Measurements from ENCODE around the gene FBXO38.

The FBXO38 gene

DNA sequence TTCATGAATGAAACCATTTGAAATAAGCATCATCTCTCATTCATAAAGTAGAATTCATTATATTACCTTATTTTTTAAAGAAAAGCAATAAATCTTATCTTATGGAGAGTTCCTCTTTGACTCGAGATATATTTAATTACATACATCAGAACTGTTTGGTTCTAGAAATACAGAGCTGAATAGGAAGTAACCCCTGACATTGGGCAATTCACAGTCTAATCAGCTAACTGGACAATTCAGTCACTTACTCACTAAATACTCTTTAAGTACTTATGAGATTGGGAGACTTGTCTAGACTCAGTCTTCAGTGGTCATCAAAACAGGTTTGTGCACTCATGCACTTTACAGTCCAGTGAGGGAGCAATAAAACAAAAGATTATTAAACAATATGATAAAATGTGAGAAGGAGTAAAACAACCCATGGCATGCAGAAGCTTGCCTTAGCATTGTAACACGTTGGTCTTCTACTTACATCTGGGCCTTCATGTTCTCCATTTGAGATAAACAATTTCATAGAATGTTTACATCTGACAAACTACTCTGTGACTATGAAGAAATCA lies 11.5 kb upstream of the FBXO38 start:
- no peak for DNase-seq (ENCODE audit: low spot score)
- Histone ChIP-seq H2BK15ac (ENCODE audit: low read length) (no peak overlapping the region), H2BK12ac (ENCODE audit: low read length) (no peak overlapping the region), H3K4me1 (ENCODE audit: control insufficient read depth in 2 of 2, insufficient read depth in 1 of 2, low read depth in 1 of 2, low read length in 2 of 2) (no peaks in the 10 kb centered on the region), H3K18ac (ENCODE audit: low read length) (no peak overlapping the region), H3K27me3 (ENCODE audit: control insufficient read depth in 3 of 3, insufficient read depth in 3 of 3, low read depth in 1 of 3, low read length in 3 of 3) (no peaks in the 10 kb centered on the region), H2BK5ac (ENCODE audit: low read length) (no peak overlapping the region), H2AFZ (ENCODE audit: low read length) (no peak overlapping the region), H4K8ac (ENCODE audit: low read depth, low read length) (no peak overlapping the region), H2BK120ac (ENCODE audit: low read depth, low read length) (no peak overlapping the region), H3K23ac (ENCODE audit: low read depth, low read length, poor library complexity) (no peak overlapping the region), H3K4ac (ENCODE audit: low read length) (no peak overlapping the region), H3K9me3 (replicated peaks in 1 of 2; ENCODE audit: control insufficient read depth in 2 of 2, insufficient read depth in 1 of 2, low read depth in 1 of 2, low read length in 2 of 2) (peaks cover 3 to 4% of the 10 kb centered on the region in 2 donors), H4K91ac (ENCODE audit: low read depth, low read length, poor library complexity) (no peak overlapping the region), H2AK5ac (ENCODE audit: low read depth, low read length) (no peak overlapping the region), H3K9ac (ENCODE audit: low read depth, low read length, poor library complexity) (no peak overlapping the region), H3K36me3 (replicated peaks in 1 of 2; ENCODE audit: control insufficient read depth in 2 of 2, insufficient read depth in 2 of 2, low read length in 2 of 2) (peaks cover 0 to 2% of the 10 kb centered on the region in 2 donors), H3K4me3 (ENCODE audit: low read length in 2 of 2) (no peak overlapping the region), H3K14ac (ENCODE audit: low read length) (no peak overlapping the region), H3K79me1 (ENCODE audit: low read depth, low read length) (no peaks in the 10 kb centered on the region), H3K27ac (replicated peaks; ENCODE audit: low read length) (no peak overlapping the region), H3K4me2 (ENCODE audit: insufficient read depth, low read length, poor library complexity, severe bottlenecking) (no peak overlapping the region)
- WGBS, 2 donors (ENCODE audit: extremely low coverage in 2 of 2, insufficient read length in 2 of 2, insufficient replicate concordance in 1 of 2) = no CpG with 5 or more reads among the region's 2 CpGs

DNA sequence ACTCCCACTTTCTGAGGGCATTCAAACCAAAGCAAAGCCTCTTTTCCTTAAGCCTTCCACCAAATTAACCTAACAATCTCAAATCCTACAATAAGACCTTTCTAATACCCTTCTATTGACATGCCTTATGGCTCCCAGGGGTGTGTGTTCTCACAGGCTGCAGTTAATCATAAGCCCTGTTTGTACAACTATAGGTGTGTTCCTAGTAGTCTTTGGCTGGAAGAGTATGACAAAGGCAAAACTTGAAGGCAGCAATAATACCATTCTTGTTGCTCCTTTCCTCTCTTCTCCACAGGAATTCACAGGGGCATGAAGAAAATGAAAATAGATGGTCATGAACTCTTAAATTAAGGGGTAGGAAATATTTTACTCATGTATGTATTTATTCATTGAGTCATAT lies 10.9 kb upstream of the FBXO38 start:
- no peak overlapping the region for H4K91ac ChIP-seq (ENCODE audit: low read depth, low read length, poor library complexity)
- H3K4me2 ChIP-seq (ENCODE audit: insufficient read depth, low read length, poor library complexity, severe bottlenecking) = no peak overlapping the region
- no peak overlapping the region for H2BK15ac ChIP-seq (ENCODE audit: low read length)
- H3K9ac ChIP-seq (ENCODE audit: low read depth, low read length, poor library complexity) = no peak overlapping the region
- H3K4me1 ChIP-seq (ENCODE audit: control insufficient read depth in 2 of 2, insufficient read depth in 1 of 2, low read depth in 1 of 2, low read length in 2 of 2) = no peaks in the 10 kb centered on the region
- no peak overlapping the region for H3K14ac ChIP-seq (ENCODE audit: low read length)
- no peak for DNase-seq (ENCODE audit: low spot score)
- no peak overlapping the region for H3K23ac ChIP-seq (ENCODE audit: low read depth, low read length, poor library complexity)
- H2BK12ac ChIP-seq (ENCODE audit: low read length) = no peak overlapping the region
- no peak overlapping the region for H2AFZ ChIP-seq (ENCODE audit: low read length)
- no peak overlapping the region for H3K4me3 ChIP-seq (ENCODE audit: low read length in 2 of 2)
- H2BK5ac ChIP-seq (ENCODE audit: low read length) = no peak overlapping the region
- no peak overlapping the region for H3K27ac ChIP-seq (replicated peaks; ENCODE audit: low read length)
- peaks cover 3 to 4% of the 10 kb centered on the region in 2 donors for H3K9me3 ChIP-seq (replicated peaks in 1 of 2; ENCODE audit: control insufficient read depth in 2 of 2, insufficient read depth in 1 of 2, low read depth in 1 of 2, low read length in 2 of 2)
- H3K79me1 ChIP-seq (ENCODE audit: low read depth, low read length) = no peaks in the 10 kb centered on the region
- H3K4ac ChIP-seq (ENCODE audit: low read length) = no peak overlapping the region
- H3K27me3 ChIP-seq (ENCODE audit: control insufficient read depth in 3 of 3, insufficient read depth in 3 of 3, low read depth in 1 of 3, low read length in 3 of 3) = no peaks in the 10 kb centered on the region
- no peak overlapping the region for H3K18ac ChIP-seq (ENCODE audit: low read length)
- H4K8ac ChIP-seq (ENCODE audit: low read depth, low read length) = no peak overlapping the region
- peaks cover 0 to 4% of the 10 kb centered on the region in 2 donors for H3K36me3 ChIP-seq (replicated peaks in 1 of 2; ENCODE audit: control insufficient read depth in 2 of 2, insufficient read depth in 2 of 2, low read length in 2 of 2)
- H2AK5ac ChIP-seq (ENCODE audit: low read depth, low read length) = no peak overlapping the region
- H2BK120ac ChIP-seq (ENCODE audit: low read depth, low read length) = no peak overlapping the region

DNA sequence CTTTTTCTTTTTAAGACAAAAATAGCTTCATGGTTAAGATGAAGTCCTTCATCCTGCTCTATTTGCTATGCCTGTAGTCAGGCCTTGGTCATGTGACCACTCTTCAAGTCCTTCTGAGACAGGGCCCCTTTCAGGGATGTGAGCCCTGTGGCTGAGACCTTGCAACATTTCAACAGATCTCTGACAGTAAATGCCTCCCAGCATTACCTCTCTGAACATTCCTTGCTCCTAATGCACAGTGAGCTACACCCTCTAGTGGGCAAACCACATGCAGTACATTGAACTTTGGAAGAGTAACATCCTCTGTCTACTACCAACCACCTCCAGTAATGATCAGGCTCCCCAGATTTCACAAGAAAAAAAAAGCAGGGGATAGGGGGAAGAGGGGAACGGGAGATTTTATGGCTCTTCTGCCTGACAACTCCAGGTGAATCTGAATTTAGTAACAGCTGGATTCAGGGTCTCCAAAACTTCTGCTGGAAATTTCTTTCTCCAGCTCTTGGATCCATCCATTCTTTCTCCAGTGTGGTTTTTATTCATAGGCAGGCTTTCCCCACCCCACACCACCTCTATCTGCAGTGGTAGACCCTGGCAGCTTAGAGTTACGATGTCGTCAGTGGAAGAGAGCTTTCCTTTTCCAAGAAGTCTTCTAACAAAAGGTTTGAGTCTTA lies 8.9 kb upstream of the FBXO38 start:
- Histone ChIP-seq H3K4me2 (ENCODE audit: insufficient read depth, low read length, poor library complexity, severe bottlenecking) (no peak overlapping the region), H3K14ac (ENCODE audit: low read length) (no peak overlapping the region), H3K4ac (ENCODE audit: low read length) (no peak overlapping the region), H3K9ac (ENCODE audit: low read depth, low read length, poor library complexity) (no peak overlapping the region), H2AK5ac (ENCODE audit: low read depth, low read length) (no peak overlapping the region), H3K4me3 (ENCODE audit: low read length in 2 of 2) (no peak overlapping the region), H3K18ac (ENCODE audit: low read length) (no peak overlapping the region), H2BK5ac (ENCODE audit: low read length) (no peak overlapping the region), H4K91ac (ENCODE audit: low read depth, low read length, poor library complexity) (no peak overlapping the region), H2AFZ (ENCODE audit: low read length) (peak overlapping the region; percentile 2), H4K8ac (ENCODE audit: low read depth, low read length) (no peak overlapping the region), H2BK12ac (ENCODE audit: low read length) (no peak overlapping the region), H3K27ac (replicated peaks; ENCODE audit: low read length) (no peak overlapping the region), H3K27me3 (ENCODE audit: control insufficient read depth in 3 of 3, insufficient read depth in 3 of 3, low read depth in 1 of 3, low read length in 3 of 3) (no peaks in the 10 kb centered on the region), H3K79me1 (ENCODE audit: low read depth, low read length) (no peaks in the 10 kb centered on the region), H3K36me3 (replicated peaks in 1 of 2; ENCODE audit: control insufficient read depth in 2 of 2, insufficient read depth in 2 of 2, low read length in 2 of 2) (peaks cover 0 to 6% of the 10 kb centered on the region in 2 donors), H3K9me3 (replicated peaks in 1 of 2; ENCODE audit: control insufficient read depth in 2 of 2, insufficient read depth in 1 of 2, low read depth in 1 of 2, low read length in 2 of 2) (no peaks in the 10 kb centered on the region), H2BK120ac (ENCODE audit: low read depth, low read length) (no peak overlapping the region), H3K23ac (ENCODE audit: low read depth, low read length, poor library complexity) (no peak overlapping the region), H3K4me1 (ENCODE audit: control insufficient read depth in 2 of 2, insufficient read depth in 1 of 2, low read depth in 1 of 2, low read length in 2 of 2) (no peaks in the 10 kb centered on the region), H2BK15ac (ENCODE audit: low read length) (no peak overlapping the region)
- DNase-seq (ENCODE audit: low spot score) = peak; percentile 33
- no CpG with 5 or more reads among the region's 3 CpGs for WGBS, 2 donors (ENCODE audit: extremely low coverage in 2 of 2, insufficient read length in 2 of 2, insufficient replicate concordance in 1 of 2)

DNA sequence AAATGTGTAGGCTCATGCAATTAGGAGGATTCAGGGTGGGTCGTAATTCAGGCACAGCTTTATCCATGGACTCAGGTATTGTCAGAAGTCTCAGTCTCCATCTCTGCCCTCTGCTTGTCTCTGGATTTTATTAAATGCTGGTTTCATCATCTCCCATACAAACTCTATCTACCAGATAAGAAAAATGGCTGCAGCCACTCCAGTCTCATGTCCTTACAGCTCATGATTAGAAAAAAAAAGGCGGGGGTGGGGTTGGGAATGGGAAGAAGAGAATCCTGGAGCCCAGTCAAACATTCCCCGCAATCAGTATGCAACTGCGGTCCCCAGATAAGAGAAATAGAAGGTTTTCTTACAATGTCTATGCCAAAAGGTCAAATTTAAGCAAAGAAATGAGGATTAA lies 7.6 kb upstream of the FBXO38 start:
- H3K18ac ChIP-seq (ENCODE audit: low read length) = no peak overlapping the region
- no peak overlapping the region for H3K23ac ChIP-seq (ENCODE audit: low read depth, low read length, poor library complexity)
- H3K4me1 ChIP-seq (ENCODE audit: control insufficient read depth in 2 of 2, insufficient read depth in 1 of 2, low read depth in 1 of 2, low read length in 2 of 2) = no peaks in the 10 kb centered on the region
- DNase-seq (ENCODE audit: low spot score) = no peak
- WGBS, 2 donors (ENCODE audit: extremely low coverage in 2 of 2, insufficient read length in 2 of 2, insufficient replicate concordance in 1 of 2) = no CpG with 5 or more reads among the region's 4 CpGs
- H2AFZ ChIP-seq (ENCODE audit: low read length) = no peak overlapping the region
- H3K27ac ChIP-seq (replicated peaks; ENCODE audit: low read length) = no peak overlapping the region
- no peak overlapping the region for H2BK5ac ChIP-seq (ENCODE audit: low read length)
- H2AK5ac ChIP-seq (ENCODE audit: low read depth, low read length) = no peak overlapping the region
- no peak overlapping the region for H3K4me2 ChIP-seq (ENCODE audit: insufficient read depth, low read length, poor library complexity, severe bottlenecking)
- H3K4ac ChIP-seq (ENCODE audit: low read length) = no peak overlapping the region
- peaks cover 0 to 6% of the 10 kb centered on the region in 2 donors for H3K36me3 ChIP-seq (replicated peaks in 1 of 2; ENCODE audit: control insufficient read depth in 2 of 2, insufficient read depth in 2 of 2, low read length in 2 of 2)
- no peak overlapping the region for H4K91ac ChIP-seq (ENCODE audit: low read depth, low read length, poor library complexity)
- no peaks in the 10 kb centered on the region for H3K27me3 ChIP-seq (ENCODE audit: control insufficient read depth in 3 of 3, insufficient read depth in 3 of 3, low read depth in 1 of 3, low read length in 3 of 3)
- no peak overlapping the region for H3K9ac ChIP-seq (ENCODE audit: low read depth, low read length, poor library complexity)
- no peaks in the 10 kb centered on the region for H3K79me1 ChIP-seq (ENCODE audit: low read depth, low read length)
- no peaks in the 10 kb centered on the region for H3K9me3 ChIP-seq (replicated peaks in 1 of 2; ENCODE audit: control insufficient read depth in 2 of 2, insufficient read depth in 1 of 2, low read depth in 1 of 2, low read length in 2 of 2)
- no peak overlapping the region for H2BK12ac ChIP-seq (ENCODE audit: low read length)
- H3K14ac ChIP-seq (ENCODE audit: low read length) = no peak overlapping the region
- H4K8ac ChIP-seq (ENCODE audit: low read depth, low read length) = no peak overlapping the region
- no peak overlapping the region for H3K4me3 ChIP-seq (ENCODE audit: low read length in 2 of 2)
- H2BK15ac ChIP-seq (ENCODE audit: low read length) = no peak overlapping the region
- H2BK120ac ChIP-seq (ENCODE audit: low read depth, low read length) = no peak overlapping the region

Measured in neuronal stem cell (in vitro differentiated cells).